GM19324 (cell line): ENCODE results near the gene TBC1D7.

ENCODE experiments used
- ATAC-seq: cut with Tn5 transposase; IDR thresholded peaks from one replicate; pipeline ENCODE4 v1.9.1; 2021; ENCODE audit warnings: mild to moderate bottlenecking, moderate library complexity; ENCODE audit not compliant: unreplicated experiment, low FRiP score

TBC1D7 gene

DNA sequence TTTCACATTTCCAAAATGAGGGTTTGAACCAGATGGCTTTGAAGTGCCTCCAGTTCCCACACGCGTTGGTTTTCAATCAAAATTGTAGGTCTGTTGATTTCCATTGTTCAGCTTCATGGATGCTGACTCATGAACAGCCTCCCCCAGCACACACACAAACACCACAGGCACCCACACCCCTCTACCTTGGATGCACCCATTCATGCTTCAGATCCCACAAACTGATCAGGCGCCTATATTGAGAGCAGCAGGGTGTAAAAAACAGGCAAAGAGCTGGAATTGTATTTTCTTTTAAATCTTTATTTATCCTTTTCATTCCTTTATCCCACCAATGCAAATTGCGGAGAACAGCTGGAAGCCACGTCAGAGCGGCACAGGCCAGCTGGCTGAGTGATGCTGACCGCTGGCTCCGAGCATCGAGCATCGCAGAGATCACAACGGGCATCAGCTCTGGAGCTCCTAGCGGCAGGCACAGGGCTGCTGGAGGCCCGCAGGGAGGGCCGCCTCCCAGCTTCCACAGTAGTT, 29.3 kb upstream of the TBC1D7 start:
- ATAC-seq, result no peak

- peak; percentile 78 for ATAC-seq
These were observed 27.9 kb upstream of the TBC1D7 start for GRCh38 chr6:13355999-13356785.

DNA sequence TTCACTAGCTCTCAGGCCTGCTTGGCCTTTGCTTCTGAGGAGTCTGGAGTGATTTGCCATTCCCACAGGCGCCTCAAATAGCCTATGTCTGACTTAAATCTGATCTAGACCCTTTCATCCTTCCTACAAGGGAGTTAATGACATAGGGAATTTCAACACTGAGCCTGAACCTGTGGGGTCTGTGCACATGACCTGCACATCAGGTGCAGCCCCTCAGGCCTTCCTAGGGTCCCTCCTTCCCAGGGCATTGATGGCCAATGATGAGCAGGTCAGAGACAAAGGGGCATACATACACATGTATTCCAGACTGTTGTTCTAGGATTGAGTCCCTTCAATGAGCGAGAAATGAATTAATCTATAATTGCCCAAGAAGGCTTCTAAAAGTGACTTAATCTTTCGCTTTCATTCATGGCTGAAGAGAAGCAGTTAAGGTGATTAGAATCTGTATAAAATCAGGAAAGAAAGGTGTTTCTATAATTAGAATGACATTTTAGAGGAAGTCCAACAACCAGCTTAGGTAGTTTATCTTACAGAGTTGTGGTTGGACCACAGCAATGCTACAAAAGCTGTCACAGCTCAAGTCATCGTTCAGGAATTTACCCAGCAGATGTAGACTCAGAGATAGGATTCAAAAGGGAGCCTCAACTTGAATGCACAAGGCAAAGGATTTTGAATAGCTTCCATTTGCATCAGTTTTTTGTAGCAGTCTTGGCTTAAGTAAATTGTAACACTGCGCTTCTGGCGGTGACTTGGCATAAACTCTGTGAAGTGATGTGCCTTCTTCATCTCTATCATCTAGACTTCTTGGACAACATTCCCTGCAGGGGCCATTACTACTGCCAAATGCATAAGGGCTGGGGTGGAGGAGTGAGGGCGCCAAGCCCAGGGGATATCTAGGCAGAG, 27.0 kb upstream of the TBC1D7 start:
- ATAC-seq, result peak; percentile 34

DNA sequence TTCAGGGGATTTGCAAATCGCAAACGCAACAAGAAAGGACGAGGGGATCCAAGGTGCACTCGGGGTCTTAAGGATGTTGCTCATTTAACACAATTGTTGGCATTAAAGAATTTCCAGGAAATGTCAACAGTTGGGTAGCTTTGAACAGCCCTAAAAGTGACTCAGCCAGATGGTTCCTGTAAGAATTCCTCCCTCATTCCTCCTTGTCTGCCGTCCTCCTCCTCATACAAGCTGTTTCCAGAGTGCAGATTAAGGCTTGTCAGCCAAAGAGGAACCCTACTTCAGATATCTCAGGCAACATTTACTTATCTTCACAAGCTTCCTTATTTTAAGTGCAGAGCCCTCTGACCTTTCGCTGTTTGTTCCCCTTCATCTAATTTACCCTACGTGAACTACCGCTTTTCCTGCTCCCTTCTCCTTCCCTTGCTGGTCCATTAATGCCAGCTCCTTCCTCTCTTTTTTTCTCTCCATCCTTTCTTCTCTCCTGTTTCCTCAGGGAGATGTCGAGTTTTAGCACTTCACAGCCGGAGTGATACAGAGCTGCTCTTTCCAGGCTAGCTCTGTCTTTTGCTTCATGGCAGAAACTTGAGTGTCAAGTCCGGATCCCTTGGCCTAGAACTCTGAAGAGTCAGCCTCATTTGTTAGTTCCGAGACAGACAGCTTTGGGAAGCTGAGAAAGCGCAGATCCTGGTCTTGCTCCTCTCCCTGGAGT, 26.1 kb upstream of the TBC1D7 start:
- no peak for ATAC-seq

DNA sequence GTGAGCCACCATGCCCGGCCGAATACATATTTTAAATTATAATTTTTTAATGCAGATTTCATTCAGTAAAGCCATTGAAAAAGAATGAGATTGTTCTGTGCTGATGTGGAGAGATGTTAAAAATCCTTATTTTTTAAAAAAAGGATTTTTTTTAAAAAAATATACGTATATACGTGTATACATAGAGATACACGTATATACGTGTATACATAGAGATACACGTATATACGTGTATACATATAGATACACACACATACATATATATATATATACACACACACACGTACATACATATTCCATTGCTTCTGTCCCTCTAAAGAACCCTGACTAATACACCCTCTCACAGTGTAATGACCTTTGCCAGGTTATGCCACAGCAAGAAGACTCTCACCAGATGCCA, 23.8 kb upstream of the TBC1D7 start:
- no peak for ATAC-seq

- ATAC-seq, result no peak
These were observed 22.9 kb upstream of the TBC1D7 start for GRCh38 chr6:13351271-13351670.

DNA sequence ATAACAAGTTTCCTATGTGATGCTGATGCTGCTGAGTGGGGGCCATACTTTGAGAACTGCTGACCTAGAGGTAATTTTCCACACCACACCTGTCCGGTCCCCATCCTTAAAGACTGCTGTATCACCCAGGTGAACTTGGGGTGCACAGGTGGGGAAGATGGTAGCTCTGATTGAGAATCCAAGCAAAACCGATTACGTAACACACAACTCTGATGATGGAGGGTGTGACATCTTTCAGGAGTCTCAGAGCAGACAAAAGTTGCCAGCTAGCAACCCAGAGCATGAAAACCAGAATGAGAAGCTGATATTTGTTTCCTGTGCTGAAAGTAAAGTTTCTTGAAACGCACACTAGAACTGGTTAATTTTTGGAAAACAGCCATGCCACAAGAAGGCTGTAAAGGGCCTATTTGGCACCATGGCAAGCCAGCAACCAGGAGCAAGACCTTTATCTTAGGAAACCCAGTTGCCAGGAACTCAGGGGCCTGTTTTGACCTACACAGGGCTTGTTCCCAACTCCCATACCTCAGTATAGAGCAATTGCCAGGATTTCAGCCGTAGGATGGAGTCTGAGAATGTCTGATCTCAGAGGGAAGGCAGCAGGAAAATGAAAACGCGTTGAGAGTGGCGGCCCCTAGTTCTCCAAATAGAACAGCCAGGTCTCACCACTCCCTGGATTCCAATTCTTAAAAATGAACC, 21.6 kb upstream of the TBC1D7 start:
- ATAC-seq, result no peak

- ATAC-seq, result no peak
These were observed 20.2 kb upstream of the TBC1D7 start for GRCh38 chr6:13348334-13349113.

DNA sequence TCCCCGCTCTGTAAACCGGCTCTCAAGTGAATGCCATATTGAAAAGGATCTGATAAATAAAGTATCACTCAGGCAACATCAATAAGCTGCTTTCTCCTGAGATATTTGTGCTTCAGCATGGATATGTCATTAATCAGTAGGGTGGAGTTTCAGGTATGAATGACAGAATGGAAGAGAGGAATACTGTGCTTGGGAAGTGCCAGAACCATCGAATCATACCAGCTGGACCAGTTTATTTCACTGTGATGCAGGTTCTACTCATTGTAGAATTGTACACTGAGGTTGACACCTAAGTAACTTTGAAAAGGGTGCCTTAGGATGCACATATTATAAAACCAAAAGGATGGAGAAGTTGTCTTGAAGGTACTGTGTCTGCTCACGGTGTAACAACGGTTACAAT, 17.9 kb upstream of the TBC1D7 start:
- ATAC-seq, result no peak

GRCh38 chr6:13342414-13343019, 14.2 kb upstream of the TBC1D7 start:
- ATAC-seq, result no peak

DNA sequence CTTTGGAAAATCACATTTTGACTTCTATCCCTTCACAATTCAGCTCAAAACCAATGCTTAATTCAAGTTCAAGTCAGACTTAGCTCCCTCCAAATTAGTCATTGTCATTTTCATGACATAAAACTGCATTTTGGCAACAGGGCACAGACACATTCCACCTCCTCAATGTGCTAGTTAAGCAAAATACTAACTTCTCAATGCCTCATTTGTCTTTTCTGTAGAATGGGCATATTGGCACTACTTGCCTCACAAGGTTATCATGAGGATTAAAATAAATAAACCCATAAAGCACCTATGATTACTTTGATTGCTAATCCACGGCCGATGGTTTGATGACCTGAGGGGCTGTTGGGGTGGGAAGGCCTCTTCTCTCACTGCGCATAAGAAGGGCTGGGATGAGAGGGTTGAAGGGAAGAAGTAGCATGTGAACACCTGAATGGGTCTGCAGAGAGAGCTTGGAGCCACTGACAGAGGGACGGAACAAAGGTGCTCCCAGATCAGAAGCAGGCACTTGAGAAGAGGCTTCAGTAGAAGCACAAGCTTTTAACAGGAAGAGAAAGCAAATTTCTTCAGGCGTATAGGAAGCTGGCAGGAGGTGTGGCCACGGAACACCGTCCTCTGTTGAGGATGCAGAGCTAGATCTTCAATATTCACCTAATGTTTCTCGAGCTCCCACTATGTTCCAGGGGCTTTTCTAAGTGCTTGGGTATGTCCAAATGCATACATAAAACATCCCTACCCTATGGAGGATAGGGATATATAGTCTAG, 11.7 kb upstream of the TBC1D7 start:
- no peak for ATAC-seq

DNA sequence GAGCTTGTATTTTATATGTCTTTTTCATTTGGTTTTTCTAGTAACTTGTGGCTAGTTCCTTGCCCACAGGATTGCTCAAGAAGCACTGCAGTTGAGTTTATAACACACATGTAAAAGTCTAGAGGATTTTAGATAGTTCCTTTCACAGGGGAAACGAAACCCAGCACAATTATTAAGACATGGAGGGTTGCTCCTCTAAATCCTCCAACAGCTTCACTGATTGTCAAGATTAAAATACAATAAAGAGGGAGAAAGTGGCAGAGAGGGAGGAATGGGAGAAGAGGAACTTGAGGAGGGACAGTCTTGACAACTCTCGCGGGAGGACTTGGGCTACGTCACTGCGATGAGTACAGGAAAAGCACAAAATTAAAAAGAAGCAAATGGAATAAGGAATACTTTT, 9.7 kb upstream of the TBC1D7 start:
- ATAC-seq, result no peak

GRCh38 chr6:13336553-13336952, 8.2 kb upstream of the TBC1D7 start:
- ATAC-seq, result no peak

GRCh38 chr6:13334953-13335352, 6.6 kb upstream of the TBC1D7 start:
- no peak for ATAC-seq

DNA sequence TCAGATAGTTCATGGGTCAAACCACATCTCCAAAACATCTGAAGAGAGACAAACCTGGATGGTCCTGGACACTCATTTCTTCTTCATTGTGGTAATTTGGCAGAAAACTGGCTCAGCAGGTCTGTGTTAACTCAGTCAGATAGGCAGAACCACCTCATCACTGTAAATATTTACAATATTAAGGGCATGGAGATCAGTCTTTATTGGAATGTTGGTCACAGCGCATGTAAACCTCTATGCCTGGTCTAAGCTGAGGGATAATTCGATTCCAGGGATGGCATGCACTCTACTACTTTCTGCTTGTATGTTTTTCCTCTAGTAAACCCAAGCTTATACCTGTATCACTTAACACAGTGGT, 4.0 kb upstream of the TBC1D7 start:
- no peak for ATAC-seq

DNA sequence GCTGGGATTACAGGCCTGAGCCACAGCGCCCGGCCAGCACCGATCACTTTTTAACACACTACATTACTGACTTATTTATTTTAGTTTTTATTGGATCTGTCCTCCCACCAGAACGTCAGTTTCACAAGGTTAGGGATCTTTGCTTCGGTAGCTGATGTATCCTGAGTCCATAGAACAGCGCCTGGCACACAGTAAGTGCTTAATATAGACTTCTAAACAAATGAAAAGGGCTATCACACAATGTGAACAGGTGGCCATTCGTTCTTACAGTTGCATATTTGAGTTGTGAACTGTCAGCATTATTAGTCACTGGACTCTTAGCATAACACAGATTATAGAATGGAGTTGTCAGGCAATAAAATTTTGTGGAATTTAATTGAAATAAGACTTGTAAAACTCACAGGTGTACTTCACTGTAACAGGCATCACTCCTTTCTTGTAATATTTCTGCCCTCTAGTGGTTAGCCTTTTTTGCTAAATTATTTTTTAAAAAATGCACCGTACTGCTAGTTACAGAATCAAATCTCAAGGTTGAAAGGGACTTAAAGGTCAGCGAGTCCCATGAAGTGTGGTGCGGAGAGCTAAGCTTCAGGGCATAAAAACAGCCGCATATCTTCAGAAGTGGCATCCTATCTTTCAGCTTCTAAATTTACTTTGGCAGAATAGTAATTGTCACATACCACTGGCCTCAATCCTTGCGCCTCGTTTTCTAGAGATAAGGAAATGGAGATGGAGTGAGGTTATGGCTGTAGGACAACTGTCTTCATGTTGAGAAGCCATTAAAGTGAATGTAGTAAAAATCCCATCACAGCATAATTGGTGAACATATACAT, 3.4 kb upstream of the TBC1D7 start:
- no peak for ATAC-seq

GRCh38 chr6:13328875-13329183, 492 bp upstream of the TBC1D7 start:
- no peak for ATAC-seq

DNA sequence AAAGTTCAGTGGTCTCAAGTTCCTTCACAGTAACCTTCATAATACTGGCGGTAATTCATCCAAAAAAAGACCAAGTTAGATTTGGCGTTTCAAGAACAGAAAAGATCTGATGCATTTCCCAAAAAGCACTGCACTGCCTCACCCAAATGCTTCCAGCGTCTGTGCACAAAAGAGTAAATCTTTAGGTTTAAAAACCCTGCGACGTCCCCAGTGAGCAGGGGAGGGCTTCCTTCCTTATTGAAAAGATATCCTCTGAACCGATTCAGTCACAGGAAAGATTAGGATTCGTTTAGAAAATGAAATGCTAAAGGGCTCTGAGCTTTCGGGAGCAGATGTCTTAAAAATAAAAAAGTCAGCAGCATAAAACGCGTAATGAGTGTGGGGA, 654 bp downstream of the TBC1D7 start:
- no peak for ATAC-seq
